Limb (tissue), 2 donors: ENCODE data around the gene C2CD2.

Experiments
- DNase-seq, 2 donors: peaks; one replicate each; pipeline ENCODE4 v3.0.0-alpha.2; 2016; ENCODE audit errors: extremely low spot score in 2 of 2

The C2CD2 gene

GRCh38 chr21:41890355-41890754 is 63.5 kb downstream of the C2CD2 start:
- no peak for DNase-seq

DNA sequence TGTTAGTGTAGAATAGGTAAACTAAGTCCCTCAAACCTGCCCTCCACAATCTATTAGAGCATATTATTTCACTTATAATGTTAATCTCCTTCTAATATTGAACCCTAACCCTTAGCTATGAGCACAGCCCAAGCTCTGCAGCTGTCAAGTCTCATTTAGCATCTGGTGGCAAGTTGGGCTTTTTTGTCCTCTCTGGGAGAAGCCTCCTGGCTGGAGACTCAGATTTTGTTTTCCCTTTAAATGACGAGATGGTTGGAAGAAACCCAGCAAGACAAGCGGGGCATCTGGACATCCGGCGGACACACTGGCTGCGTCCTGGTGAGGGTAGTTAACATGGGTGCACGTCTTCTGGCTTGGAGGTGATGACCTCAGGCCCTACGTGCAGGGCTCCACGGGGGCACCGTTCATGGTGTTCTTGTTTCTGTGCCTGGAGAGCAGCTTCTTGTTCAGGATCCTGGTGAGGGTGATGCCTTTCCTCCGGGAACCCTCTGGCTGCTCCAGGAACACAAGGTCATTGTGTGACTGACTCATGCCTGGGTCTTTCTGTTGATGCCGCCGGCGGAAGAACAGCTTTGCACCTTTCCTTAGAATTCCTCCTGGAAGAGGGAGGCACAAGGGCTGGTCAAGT is 65.0 kb downstream of the C2CD2 start:
- no peak for DNase-seq

- no peak for DNase-seq
Measured at GRCh38 chr21:41887667-41888066, 66.2 kb downstream of the C2CD2 start.

GRCh38 chr21:41886328-41886727 is 67.5 kb downstream of the C2CD2 start:
- DNase-seq, result no peak

DNA sequence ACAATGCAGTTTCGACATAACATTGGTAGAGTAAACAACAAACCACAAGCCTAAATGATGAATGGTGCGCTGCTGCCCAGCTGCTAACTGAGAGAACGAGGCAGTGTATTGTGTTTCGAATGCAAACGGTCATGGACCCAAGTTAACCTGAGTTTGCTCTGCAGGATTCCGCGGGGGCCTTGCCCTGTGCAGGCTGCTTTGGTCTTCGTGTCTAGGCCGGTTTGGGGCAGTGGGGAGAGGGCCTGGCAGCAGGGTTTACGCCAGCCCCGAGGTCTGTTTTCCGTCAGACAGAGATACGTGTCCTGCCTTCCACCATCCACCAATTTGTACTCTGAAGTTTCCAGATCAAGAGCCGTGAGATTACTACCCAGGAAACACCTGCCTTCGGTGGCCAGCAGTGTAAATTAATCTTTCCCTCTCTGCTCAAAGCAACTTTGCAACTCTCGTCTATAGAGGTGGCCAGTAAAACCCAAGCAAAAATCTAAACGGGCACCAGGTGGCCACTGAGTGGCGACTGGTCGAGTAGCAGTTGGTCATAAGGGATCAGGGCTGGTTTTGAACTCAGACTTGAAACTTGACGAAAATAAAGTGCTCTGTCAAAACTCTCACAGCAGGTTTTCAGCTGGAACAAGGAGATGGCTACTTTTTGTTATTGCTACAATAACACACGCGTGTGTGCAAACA is 68.3 kb downstream of the C2CD2 start:
- DNase-seq, result no peak

- DNase-seq, result no peak
Measured at GRCh38 chr21:41884501-41885030, 69.3 kb downstream of the C2CD2 start.

DNA sequence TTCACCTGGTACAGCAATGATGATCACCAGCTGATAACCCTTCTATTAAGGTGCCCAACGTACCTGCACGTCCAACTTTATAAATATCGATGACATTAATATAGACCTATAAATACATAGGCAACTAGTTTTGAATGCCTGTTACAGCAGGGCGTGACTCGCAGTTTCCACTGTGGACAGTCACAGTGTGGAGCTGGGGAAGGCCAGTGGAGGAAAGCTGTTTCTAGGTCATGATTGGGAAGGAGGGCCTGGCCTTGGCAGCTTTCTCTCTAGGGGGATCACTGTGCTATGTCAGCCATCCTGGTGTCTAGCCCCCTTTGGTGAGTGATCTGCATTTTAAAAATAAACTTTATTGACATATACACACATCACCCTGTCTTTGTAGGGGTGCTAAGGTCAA is 70.2 kb downstream of the C2CD2 start:
- DNase-seq, result no peak

- no peak for DNase-seq
Measured at GRCh38 chr21:41881051-41881450, 72.8 kb downstream of the C2CD2 start.

- DNase-seq, result no peak
Measured at GRCh38 chr21:41880153-41880552, 73.7 kb downstream of the C2CD2 start.

- peak; percentile 71 to 93 for DNase-seq
Measured at GRCh38 chr21:41879190-41879998, 74.4 kb downstream of the C2CD2 start, which contains the start of gene PRDM15. Gene PRDM15 (minus strand): TSS chr21:41879344. CDS start chr21:41860363, 18,981 bp downstream.

- DNase-seq, result peak; percentile 79 to 88
Measured at GRCh38 chr21:41878831-41879189, 75.0 kb downstream of the C2CD2 start.

DNA sequence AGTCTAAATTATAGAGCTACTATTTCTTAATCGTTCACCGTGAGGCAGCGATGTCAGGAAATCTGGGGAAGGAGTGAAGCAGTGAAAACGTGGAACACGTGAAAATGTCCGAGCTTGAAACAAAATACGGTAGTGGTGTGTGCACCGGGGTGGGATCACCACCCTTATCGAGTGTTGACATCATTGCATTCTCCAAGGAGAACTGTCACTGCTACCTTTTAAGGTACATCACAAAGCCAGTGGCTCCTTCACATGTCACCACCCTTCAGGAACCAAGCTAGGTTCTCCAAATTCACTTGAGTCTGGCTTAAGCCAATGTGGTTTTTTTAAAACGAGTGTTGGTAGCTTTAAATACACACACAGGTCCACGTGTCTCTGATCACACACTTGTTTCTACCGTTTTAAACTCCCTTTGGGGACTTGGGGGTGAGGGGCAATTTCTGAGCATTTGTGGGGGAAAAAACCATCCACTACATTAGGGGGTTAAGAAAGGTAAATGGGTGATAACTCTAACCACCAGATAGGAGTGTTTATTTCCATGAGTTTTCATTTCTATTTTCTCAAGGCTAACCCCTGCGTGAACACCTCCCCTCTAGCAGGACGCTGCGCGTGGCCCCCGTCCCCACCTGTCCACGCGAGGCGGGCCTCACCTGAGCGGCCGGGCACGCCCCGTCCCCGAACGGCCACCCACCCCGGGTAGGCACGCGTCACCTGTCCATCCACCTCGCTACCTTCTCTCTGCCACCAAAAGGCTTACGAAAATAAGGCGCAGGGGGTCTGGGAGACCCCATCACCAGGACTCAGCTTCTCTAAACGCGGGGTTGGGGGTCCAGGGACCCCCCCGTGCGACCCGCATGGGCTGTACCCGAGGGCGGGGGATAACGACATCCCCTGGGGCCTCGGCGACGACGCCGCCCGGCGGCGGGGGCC is 75.7 kb downstream of the C2CD2 start:
- DNase-seq, result peak in 1 of 2 donors; percentile 63

- no peak for DNase-seq
Measured at GRCh38 chr21:41876928-41877652, 76.7 kb downstream of the C2CD2 start.

- no peak for DNase-seq
Measured at GRCh38 chr21:41876396-41876795, 77.4 kb downstream of the C2CD2 start.

DNA sequence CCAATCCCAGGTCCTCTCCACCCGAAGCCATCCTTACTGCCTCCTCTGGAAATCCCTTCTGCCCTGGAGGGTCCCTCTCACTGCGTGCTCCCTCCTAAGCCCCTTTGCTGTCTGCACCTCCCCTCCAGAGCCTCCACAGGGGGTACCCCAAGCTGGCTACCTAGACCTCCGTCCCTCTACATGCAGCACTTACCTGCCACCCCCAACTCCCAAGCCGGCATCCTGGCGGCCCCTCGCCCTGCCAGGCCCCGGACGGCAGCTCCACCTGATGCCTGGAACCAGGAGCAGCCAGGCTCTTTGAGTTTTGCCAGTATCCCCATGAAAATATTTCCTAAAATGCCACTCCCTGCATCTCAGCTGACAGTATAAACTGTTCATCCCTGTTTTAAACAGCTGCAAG is 78.7 kb downstream of the C2CD2 start:
- DNase-seq, result no peak

GRCh38 chr21:41874611-41875010 is 79.2 kb downstream of the C2CD2 start:
- DNase-seq, result no peak

GRCh38 chr21:41873426-41873825 is 80.4 kb downstream of the C2CD2 start:
- no peak for DNase-seq

DNA sequence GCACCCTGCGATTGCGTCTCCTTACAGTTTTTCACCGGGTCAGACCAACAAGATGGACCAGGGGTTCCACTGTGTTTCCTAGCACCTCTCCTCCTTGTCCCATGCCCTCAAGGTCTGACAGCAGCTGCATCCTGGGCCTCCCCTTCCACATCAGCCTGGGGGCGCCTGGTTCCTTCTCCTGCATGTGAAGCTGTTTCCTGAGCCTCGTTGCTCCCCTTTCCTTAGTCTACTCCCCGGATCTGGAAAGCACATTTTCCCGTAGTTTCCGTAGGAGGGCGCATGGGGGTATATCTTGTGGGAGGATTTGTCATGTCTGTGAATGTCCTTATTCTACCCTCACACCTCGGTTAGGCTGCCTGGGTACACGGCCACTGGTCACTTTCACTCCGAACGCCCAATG is 80.8 kb downstream of the C2CD2 start:
- no peak for DNase-seq

GRCh38 chr21:41871293-41872030 is 82.4 kb downstream of the C2CD2 start:
- no peak for DNase-seq

DNA sequence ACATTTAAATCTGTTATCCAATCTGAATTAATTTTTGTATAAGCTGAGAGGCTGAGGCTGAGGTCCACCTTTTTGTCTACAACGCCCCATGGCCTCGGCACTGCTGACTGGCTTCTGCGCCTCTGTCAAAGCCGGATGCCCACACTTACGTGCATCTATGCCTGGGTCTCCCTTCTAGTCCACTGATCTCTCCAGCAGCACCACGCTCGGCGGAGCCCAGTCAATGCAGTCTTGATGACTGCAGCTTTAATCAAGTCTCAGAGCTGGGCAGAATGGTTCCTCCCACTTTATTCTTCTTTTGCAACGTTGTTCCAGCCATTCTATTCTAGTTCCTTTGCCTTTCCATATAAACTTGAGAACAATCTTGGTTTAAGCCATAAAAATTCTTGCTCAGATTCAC is 84.0 kb downstream of the C2CD2 start:
- no peak for DNase-seq
